Measurements from ENCODE around the gene STK32B. TPM values are rescaled to one million over a fixed set of nuclear protein-coding genes. Genes with fewer than 3 reads are reported as not detected.

STK32B gene
- total and polyA plus RNA-seq, 2 of the 8 experiments (the other 6 are each of a cell fraction or from before 2014, with no cell fraction given) = 2.3 to 2.5 TPM

DNA sequence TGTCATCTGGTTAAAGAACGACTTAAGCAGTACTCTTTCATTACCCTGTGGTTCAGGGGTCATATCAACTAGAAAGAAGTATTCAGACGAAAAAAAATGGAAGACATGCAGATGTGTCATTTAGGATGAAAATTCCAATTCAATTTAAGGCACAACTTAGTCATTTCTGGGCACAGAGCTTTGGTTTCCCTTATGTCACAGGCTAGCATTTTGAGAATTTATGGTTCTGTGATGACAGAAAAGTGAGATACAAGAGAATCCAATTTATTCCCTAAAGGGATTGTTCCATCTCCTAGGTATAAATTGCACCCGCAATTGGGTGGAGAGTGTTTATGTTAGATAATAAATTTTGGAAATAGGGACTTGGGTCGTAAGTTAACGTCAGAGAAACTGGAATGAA, 306.6 kb downstream of the STK32B start:
- Histone ChIP-seq H3K4me3 (ENCODE audit: extremely low read depth in 1 of 4, insufficient read depth in 2 of 4, low read depth in 3 of 4, low read length in 4 of 4) (no peak overlapping the region), H2BK15ac (ENCODE audit: low read length) (no peak overlapping the region), H4K20me1 (replicated peaks in 1 of 2; ENCODE audit: control insufficient read depth in 1 of 2, insufficient read depth in 2 of 2, low read length in 2 of 2) (no peaks in the 10 kb centered on the region), H3K56ac (replicated peaks; ENCODE audit: insufficient read length, low read depth, low read length) (no peak overlapping the region), H3K9me3 (ENCODE audit: insufficient read depth in 2 of 2, low read depth in 1 of 2, low read length in 1 of 2) (no peaks in the 10 kb centered on the region), H2BK20ac (ENCODE audit: low read length) (no peak overlapping the region), H3K23ac (ENCODE audit: insufficient read length) (no peak overlapping the region), H4K8ac (ENCODE audit: extremely low read depth, insufficient read depth, low read length) (no peak overlapping the region), H3K18ac (ENCODE audit: extremely low read depth, low read length) (no peak overlapping the region), H3K4ac (replicated peaks; ENCODE audit: insufficient read length, low read depth, low read length) (no peak overlapping the region), H3K27ac (ENCODE audit: low read depth, low read length) (no peak overlapping the region), H2BK120ac (replicated peaks; ENCODE audit: low read depth, low read length) (no peak overlapping the region), H3K27me3 (replicated peaks in 1 of 4; ENCODE audit: control insufficient read depth in 3 of 4, extremely low read depth in 1 of 4, insufficient read depth in 3 of 4, low read length in 3 of 4) (no peaks in the 10 kb centered on the region), H2AK5ac (ENCODE audit: low read depth, low read length) (no peak overlapping the region), H4K5ac (ENCODE audit: insufficient read length, low read depth, low read length) (no peak overlapping the region), H4K91ac (replicated peaks; ENCODE audit: insufficient read length, low read length) (no peak overlapping the region), H3K4me1 (replicated peaks in 1 of 4; ENCODE audit: control insufficient read depth in 3 of 4, insufficient read depth in 4 of 4, low read length in 3 of 4) (no peaks in the 10 kb centered on the region), H3K9ac (replicated peaks in 1 of 4; ENCODE audit: extremely low read depth in 1 of 4, low read depth in 3 of 4, low read length in 3 of 4) (peak overlapping the region in 1 of 4 experiments; percentile 34; a peak in 1 of 7 replicates), H3K36me3 (ENCODE audit: control insufficient read depth in 2 of 4, insufficient read depth in 4 of 4, low read length in 3 of 4) (no peaks in the 10 kb centered on the region), H3K79me1 (ENCODE audit: low read depth, low read length) (no peaks in the 10 kb centered on the region), H3K23me2 (ENCODE audit: low read depth, low read length) (no peaks in the 10 kb centered on the region), H2BK12ac (ENCODE audit: low read depth, low read length) (no peak overlapping the region), H3K4me2 (ENCODE audit: insufficient read depth in 1 of 2, low read depth in 2 of 2, low read length in 2 of 2) (no peak overlapping the region), H2AFZ (ENCODE audit: low read length) (no peak overlapping the region), H3K79me2 (ENCODE audit: control insufficient read depth in 1 of 2, insufficient read depth in 2 of 2, low read length in 2 of 2) (no peaks in the 10 kb centered on the region), H2BK5ac (ENCODE audit: low read depth, low read length) (no peak overlapping the region), H3K14ac (ENCODE audit: insufficient read length) (no peak overlapping the region)
- DNase-seq (ENCODE audit: low read depth in 1 of 2, low spot score in 2 of 2) = no peak
- 83 to 100% methylated on average over 1 to 5 of the region's 5 CpGs for WGBS, 2 experiments (ENCODE audit: extremely low coverage in 1 of 2, insufficient coverage in 1 of 2, insufficient read length in 1 of 2, insufficient replicate concordance in 2 of 2, low coverage in 1 of 2, low lambda C conversion rate in 2 of 2, missing lambda C conversion rate in 1 of 2)
- CTCF ChIA-PET (ENCODE audit: partially characterized antibody) = interaction anchor here (0.9 to 1.6 kb wide), 2 partner anchors 12 to 102 kb away, joined by 3 read pairs; no protein-coding TSS in a partner anchor
- no peak for FAIRE-seq
- POLR2A ChIA-PET (ENCODE audit: partially characterized antibody) = no interaction called here
- TF ChIP-seq CHD1 (IDR thresholded peaks at IDR 0.05; ENCODE audit: low read depth, low read length) = no peak
- TF ChIP-seq KDM5A (IDR thresholded peaks at IDR 0.05; ENCODE audit: low read length) = no peak
- no peak for TF ChIP-seq E2F6 (IDR thresholded peaks at IDR 0.05)
- TF ChIP-seq RNF2 (IDR thresholded peaks at IDR 0.05; ENCODE audit: borderline replicate concordance, low read depth, low read length, missing control alignments, poor library complexity, severe bottlenecking) = no peak
- TF ChIP-seq, protein P1, sequence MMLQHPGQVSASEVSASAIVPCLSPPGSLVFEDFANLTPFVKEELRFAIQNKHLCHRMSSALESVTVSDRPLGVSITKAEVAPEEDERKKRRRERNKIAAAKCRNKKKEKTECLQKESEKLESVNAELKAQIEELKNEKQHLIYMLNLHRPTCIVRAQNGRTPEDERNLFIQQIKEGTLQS (IDR thresholded peaks at IDR 0.05; ENCODE audit: insufficient read depth, low read depth, low read length) = no peak
- TF ChIP-seq, protein P2, sequence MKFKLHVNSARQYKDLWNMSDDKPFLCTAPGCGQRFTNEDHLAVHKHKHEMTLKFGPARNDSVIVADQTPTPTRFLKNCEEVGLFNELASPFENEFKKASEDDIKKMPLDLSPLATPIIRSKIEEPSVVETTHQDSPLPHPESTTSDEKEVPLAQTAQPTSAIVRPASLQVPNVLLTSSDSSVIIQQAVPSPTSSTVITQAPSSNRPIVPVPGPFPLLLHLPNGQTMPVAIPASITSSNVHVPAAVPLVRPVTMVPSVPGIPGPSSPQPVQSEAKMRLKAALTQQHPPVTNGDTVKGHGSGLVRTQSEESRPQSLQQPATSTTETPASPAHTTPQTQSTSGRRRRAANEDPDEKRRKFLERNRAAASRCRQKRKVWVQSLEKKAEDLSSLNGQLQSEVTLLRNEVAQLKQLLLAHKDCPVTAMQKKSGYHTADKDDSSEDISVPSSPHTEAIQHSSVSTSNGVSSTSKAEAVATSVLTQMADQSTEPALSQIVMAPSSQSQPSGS (IDR thresholded peaks at IDR 0.05; ENCODE audit: low read length) = no peak
- no peak for TF ChIP-seq SUZ12 (IDR thresholded peaks at IDR 0.05; ENCODE audit: low read length)
- TF ChIP-seq BCL11A (IDR thresholded peaks at IDR 0.05; ENCODE audit: low read depth in 2 of 2, low read length in 2 of 2) = no peak
- no peak for TF ChIP-seq POLR2AphosphoS5 (IDR thresholded peaks at IDR 0.05; ENCODE audit: low read depth, low read length)
- no peak for TF ChIP-seq BACH1 (IDR thresholded peaks at IDR 0.05; ENCODE audit: low read length)

All from H1 (cell line).